Ammon's horn (tissue), 1 donor: ENCODE results near the gene TXN.
"Not testable (repeated sequence)": the region's sequence is repeated elsewhere in the genome, so short reads cannot be mapped to it uniquely, and the experiment has no call there.

ENCODE experiments used
- DNase-seq: peaks from one replicate; pipeline ENCODE4 v3.0.0-alpha.2; 2016; ENCODE audit warnings: low spot score

TXN gene

DNA sequence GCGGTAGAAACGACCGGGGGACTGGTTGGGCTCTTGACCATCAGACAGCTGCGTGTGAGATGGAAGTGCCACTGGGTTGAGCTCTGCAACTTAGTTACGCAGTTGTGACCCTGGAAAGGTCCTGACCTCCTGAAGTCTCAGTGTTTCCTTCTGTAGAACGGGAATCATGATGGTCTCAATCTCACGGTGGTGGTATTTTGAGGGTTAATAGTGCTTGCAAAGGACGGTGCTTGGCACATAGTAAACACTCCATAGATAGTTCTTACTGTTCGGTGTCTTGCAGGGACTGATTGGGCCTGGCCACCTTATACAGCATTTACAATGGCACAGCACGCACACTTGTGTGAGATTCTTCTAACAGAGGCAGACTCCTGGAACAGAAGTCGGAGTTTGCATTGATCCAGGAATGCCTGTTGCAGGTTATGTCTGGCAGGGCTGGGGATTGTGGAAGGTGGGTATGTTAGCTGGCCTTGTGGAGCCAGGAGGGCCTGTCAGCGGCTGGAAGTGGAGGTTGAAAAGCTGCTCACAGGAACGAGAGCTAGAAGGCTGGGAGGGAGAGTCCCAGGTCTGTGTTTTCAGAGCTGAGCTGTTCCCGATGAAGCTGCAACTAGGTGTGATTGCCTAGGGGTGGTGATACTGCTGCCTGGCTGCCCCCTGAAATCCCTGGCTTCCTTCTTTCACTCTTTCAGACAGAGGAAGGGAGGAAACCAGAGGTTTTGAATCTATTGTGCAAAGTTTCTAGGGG lies 962 bp upstream of the TXN start:
- peak; percentile 28 for DNase-seq

DNA sequence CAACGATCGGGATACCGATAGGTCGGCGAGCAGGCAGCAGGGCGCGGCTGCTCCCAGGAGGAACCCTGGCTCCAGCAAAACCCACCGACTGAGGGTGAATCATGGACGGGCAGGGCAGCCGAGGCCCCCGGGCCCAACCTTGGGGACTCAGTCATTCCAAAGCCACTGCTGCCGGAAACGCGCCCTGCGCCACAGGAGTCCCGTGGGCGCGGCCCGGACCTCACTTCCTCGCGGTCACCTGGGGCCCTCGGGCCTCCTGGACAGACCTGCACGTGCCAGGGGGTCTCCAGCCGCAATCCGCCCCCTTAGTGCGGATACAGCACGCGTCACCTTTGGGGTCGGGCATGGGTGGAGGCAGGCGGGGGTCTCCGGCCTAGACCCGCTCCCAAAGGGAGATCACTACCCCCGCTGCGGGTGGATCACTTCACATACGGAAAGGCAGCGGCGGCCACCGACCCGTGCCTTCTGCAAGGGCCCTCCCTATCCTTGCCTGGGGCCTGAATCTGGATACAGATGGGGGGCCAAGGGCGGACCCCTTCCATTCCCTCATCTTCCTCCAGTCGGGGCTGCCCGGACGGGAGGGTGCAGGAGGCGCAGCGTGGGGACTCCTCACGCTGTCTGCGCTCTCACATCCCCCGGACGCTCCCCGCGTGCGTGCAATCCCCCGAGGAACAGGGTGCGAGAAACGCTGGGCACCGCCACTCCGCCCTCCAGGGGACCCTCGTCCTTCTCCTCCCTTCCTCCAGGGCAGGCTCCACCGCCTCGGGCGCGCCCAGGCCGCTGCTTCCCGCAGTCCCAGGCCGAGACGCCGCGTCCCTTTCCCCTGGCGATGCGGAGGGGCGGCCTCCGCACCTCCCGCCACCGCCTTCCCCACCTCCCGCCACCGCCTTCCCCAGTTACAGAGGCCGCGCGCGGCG lies 586 bp downstream of the TXN start:
- DNase-seq, result peak; percentile 39

DNA sequence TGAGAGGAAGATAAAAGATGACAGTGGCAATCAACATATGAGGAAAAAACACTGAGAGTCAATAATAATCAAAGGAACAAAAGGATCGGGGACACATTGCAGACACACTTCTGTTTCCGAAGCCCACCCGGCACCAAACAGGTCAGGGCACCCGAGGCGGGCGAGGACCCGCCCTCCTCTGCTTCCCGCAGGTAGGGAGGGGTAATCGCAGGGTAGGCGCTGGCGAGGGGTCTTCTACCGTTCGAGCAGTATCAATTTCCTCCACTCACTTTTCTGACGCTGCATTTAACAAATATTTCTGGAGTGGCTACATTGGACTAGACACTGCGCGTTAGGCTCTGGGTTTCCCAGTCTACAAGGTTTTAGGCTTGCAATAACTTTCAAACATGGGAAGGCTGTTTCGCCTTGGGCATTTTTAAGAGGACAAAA lies 1.3 kb downstream of the TXN start:
- DNase-seq, result no peak

DNA sequence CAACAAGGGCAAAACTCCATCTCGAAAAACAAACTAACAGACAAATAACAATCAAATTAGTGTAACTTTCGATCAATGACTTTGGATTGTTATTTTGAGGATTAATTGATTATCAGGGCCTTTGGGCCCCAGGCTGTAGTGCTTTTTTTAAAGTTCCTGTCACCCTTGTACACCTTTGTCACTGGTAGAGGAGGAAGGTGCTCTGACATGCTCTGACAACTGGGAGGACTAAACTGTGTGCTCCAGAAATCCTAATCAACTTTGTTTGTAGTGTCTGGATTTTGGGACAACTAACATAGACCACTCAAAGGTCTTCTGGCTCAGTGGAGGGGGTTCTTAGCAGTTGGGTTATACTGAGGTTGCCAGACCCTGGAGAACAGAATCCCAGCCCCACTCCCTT lies 1.8 kb downstream of the TXN start:
- DNase-seq, result no peak

DNA sequence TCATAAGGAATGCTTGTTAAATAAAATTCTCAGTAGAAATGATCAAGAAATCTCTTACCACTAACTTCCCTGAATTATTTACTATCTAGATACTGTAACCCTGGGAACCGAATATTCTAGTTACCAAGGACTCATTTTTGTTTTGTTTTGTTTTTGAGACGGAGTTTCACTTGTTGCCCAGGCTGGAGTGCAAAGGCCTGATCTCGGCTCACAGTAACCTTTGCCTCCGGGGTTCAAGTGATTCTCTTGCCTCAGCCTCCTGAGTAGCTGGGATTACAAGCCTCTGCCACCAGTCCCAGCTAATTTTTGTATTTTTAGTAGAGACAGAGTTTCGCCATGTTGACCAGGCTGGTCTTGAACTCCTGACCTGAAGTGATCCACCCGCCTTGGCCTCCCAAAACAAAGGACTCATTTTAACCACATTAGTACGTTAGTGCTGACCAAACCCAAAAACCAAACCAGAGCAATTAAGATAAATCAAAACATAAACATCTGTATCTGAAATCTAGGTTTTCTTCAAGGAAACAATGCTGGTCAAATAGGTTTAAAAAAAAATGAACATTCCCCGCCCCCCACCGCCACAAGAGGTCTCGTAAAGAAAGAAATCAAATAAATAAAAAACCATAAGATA lies 3.7 kb downstream of the TXN start:
- DNase-seq, result no peak

DNA sequence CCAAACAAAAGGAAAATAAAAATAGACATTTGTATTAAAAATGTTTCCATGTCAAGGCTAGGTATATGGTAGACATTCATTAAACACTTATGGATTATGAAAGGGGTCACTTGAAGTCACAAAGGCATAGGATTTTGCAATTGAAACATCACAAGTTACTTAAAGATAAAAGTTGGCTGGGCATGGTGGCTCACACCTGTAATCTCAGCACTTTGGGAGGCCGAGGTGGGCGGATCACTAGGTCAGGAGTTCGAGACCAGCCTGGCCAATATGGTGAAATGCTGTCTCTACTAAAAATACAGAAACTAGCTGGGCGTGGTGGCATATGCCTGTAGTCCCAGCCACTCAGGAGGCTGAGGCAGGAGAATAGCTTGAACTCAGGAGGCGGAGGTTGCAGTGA lies 4.5 kb downstream of the TXN start:
- not testable (repeated sequence) for DNase-seq

DNA sequence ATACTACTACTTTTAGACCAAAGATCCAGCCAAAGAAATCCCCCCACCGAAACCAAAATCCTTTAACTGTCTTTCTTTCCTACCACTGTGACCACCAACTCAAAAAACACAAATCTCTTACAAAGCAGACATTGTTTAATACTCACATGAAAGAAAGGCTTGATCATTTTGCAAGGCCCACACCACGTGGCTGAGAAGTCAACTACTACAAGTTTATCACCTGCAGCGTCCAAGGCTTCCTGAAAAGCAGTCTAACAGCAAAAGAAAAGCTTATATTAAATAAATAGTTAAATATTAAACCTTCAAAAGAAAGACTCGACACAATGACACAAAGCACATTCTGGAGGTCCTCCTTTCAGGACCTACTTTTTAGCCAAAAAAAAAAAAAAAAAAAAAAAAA lies 5.1 kb downstream of the TXN start:
- DNase-seq, result no peak

DNA sequence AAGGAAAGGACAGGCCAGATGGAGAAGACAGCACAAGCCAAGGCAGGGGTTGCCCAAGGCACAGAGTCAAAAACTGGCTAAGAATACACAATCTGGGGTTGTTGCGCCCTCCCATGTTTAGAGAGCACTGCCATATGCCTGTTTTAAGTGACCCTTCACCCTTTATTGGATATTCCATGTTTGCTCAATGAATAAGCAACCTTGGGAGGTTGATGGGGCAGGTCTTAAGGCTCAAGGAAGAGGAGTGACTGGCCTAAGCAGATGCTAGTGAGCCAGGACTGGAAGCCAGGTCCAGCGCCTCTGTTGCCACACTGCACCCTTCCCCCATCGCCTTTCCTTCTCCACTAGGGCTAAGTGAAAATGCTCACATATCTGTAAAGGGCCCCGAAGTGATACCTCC lies 6.7 kb downstream of the TXN start:
- DNase-seq, result no peak

DNA sequence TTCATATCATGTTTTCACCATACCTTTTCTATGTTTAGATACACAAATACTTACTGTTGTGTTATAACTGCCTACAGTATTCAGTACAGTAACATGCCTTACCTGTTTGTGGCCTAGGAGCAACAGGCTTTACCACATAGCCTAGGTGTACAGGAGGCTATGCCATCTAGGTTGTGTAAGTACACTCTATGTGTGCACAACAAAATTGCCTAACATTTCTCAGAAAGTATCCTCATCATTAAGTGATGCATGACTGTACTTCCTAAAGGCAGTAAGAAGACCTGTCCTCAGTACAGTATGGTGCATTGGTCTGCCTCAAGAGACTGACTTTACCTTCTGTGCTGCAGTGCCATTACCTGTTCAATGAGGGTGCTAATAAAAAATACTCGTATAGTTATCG lies 7.9 kb downstream of the TXN start:
- DNase-seq, result no peak

DNA sequence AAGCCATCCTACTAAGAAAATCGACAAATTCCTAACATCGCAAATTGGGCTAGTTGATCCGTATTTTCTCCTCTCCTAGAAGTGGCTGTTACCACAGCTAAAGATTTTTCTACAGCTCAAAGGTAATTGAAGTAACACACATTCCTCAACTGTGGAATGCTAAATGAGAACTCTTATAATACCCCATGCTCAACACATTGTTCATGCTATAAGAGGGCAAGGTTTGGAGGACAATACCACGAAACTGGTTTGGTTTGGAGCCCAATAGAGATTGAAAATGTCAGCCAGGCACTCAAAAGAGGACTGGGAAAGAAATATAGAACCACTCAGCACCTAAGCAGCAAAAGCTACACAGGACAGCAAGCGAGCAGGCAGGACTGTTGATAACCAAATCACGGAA lies 10.1 kb downstream of the TXN start:
- no peak for DNase-seq

DNA sequence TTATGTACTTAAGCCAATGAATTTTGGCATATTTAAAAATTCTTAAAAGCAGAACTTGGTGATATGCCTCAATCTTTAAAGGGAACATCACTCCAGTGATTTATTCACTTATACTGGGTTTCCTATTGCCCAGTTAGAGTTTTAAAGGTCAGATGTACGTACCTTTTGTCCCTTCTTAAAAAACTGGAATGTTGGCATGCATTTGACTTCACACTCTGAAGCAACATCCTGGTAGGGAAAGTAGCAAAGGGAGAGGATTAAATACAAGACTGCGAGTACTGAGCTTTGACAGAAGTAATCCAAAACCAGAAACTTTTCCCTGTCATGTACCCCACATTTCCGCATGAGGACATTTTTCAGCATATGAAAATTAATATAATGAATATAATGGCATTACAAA lies 11.7 kb downstream of the TXN start:
- DNase-seq, result no peak

DNA sequence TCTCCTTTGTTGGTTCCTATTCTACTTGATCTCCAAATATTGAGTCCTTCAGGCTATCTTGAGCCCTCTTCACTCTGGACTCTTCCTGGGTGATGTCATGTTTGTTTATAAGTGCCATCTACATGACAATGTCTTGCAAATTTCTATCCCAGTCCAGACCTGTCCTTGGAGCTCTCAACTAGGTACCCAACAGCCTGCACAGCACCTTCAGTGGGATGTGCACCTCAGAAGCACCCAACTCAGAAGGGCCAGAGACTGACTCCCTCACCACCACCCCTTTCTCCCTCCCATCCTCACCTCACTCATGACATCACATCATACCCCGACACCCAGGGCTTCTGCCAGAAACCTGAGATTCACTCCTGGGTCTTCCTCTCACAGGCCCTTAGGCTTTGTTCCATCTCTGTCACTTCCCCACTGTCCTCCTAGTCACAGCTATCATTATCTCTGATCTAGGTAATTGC lies 14.4 kb downstream of the TXN start:
- DNase-seq, result no peak

DNA sequence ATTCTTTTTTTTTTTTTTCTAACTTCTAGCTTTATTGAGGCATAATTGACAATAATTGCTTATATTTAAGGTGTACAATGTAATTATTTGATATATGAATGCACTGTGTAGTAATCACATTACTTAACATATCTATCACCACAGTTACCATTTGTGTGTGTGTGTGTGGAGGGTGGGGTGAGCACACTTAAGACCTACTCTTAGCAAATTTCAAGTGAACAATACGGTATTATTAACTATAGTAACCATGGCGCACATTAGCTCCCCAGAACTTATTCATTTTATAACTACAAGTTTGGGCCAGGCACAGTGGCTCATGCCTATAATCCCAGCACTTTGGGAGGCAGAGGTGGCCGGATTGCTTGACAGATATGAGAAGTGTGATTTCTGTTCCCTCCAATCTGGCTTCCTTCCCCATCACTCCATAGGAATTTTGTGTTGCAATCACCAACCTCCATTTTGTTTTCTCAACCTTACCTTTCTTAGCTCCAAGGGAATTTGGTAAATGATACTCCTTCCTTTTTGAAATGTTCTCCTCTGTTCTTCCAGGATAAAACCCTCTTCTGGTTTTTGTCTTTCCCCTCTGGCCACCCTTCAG lies 14.9 kb downstream of the TXN start:
- no peak for DNase-seq

DNA sequence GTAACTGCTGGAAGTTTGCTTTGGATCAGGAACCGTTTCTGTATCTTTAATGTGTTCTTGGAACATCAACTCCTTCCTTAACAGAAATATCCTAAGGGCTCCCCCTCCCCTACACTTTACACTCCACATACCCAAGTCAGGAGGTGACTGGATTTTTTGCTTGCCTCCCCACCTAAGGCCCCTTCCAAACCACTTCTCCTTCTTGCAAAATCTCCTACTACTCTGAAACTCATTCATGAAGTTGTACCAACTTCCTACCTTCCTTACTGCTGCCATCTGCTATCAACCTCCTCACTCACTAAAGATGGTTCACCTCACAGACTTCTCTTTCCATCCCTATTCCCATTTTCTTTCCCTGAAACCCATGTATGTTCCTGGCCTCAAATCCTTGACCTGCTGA lies 16.1 kb downstream of the TXN start:
- DNase-seq, result no peak

DNA sequence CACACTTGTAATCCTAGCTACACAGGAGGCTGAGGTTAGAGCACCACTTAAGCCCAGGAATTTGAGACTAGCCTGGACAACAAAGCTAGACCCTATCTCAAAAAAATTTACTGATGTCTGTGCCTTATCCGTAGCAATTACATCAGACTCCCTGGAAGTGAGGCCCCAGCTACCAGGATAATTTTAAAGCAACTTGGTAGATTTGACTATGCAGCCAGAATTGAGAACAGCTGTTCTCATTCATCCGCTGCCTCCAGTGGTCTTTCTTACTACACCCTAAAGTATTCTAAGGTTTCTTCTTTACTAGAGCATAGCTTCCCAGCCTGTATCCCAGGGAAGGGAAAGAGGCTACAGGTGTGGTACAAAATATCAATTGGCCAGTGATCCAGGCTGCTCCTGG lies 28.0 kb downstream of the TXN start:
- no peak for DNase-seq

DNA sequence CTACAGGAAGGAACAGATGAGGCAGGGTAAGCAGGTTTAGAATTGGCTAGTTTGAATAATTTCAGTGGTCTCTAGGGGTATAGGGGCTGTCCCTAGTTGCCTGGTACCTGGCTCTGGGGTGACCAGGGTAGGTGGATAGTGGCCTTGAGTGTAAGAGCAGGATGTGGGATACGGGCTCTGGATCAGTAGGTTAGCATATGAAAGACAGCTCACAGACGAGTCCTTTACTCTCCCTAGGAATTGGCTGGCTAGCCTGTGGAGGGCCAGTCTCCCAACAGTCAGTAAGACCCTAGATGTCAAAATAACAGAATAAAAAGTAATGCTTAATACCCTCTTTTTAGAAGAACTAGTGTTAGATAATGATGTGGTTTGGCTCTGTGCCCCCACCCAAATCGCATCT lies 31.7 kb downstream of the TXN start:
- DNase-seq, result no peak

DNA sequence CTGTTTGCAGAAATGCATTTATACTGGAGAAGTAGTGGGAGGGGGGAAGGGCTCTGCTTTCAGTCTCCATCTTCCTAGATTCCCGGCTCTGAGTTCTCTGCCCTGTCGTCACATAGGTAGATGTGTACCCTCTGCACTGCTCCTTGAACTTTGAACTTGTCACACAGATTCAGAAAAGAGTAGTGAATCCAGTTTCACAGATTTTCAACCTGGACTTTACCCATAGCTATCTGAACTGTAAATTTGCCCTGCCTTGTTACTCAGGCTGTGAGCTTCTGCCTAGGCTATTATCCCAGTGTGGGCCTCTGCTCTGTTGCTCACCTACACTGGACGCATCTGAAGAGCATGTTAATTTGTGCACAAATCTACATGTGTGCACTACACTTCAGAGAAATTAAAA lies 35.5 kb downstream of the TXN start:
- no peak for DNase-seq

DNA sequence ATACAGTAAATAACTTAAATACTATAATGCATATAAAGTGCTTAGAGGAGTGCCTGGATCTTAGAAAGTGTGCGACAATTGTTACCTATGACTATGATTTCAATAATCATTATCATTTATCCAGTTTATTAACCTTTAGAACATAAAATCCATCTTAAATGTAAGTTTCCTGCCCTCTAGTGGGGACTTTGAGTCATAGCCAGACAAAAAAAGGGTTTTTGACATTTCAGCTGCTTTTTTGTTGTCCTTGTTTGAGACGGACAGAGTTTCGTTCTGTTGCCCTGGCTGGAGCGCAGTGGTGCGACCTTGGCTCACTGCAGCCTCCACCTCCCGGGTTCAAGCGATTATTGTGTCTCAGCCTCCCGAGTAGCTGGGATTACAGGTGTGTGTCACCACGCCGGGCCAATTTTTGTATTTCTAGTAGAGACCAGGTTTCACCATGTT lies 38.6 kb downstream of the TXN start:
- DNase-seq, result peak; percentile 36

DNA sequence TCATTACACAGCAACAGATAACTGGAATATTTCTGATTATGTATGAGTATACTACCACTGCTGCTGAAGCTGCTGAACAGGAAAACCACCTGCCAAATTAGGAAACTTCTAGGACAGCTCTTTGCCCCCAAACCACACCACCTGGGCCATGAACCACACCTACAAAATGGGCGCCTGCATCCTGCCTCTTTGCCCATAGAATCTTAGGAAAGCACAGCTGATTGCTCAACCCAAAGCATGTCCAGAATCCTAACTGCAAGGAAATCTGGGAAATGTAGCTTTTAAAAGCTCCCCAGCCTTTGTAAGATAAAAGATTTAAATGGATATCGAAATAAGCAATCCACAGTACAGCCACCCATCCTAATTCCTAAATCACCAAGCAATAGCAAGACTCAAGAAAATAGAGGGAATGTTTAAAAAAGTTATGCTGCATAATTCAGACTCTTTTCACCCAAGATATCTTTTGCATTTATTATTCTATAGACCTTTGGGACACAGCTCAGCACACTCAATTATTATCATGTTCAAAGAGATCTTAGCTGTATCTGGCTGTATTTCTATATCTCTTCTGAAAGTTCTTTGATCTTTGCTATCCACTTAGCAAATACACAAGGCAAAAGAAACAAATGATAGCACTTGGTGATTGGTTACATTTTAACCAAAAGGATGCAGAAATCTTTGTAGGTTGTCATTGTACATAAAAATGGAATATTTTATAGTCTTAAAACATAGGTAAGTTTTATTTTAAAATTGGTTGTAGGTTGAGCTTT lies 41.5 kb downstream of the TXN start:
- no peak for DNase-seq

DNA sequence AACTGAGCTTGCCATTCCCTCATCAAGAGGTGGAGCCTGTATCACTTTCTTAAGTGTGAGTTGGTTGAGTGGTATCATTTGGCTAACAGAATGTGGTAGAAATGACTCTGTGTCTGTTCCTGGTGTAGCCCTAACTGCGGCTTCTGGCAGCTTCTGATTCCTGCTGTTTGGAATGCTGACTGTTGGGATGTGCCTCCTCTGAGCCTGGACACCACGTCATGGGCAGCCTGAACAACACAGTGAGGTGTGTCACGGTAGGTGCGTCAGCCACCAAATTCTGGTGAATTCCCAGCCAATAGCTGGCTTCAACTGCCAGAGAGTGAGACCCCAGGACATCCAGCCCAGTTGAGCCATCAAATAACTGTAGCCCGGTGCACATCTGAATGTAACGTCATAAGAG lies 42.2 kb downstream of the TXN start:
- DNase-seq, result no peak

DNA sequence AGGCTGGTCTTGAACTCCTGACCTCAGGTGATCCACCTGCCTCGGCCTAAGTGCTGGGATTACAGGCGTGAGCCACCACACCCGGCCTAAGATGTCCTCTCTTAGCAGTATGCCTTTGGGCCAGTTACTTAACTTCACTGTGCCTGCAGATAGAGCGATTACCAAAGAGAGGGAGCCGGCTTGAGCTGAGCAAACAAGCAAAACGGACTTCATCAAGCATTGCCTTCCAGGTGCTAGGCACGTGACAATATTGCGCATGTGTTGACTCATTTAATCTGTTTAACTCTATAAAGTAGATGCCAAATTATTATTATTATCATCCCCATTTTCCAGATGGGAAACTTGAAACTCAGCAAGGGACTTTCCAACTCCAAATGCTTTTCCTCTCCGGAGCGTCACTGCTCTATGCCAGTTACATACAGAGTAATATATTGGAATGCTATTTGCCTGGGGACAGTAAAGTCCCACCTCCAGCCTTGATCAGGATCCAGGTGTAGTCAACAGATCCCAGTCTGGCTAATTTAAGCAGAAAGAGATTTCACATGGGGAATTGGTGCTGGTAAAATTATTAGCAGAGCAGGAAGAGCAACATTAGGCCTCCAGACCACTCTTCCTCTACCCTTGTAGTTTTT lies 42.8 kb downstream of the TXN start:
- DNase-seq, result no peak
